HCT116 (cell line): ENCODE data around the gene B4GALNT4. TPM values are rescaled to one million over a fixed set of nuclear protein-coding genes. Genes with fewer than 3 reads are reported as not detected.

Experiments
- ATAC-seq: fragments of 200-7000 bp; cut with Tn5 transposase; 2 replicates; pipeline ENCODE4 v1.9.1; 2020; ENCODE audit warnings: mild to moderate bottlenecking, moderate library complexity
- BruUV-seq: library from RNA; stranded (reverse); fragments of 400-500 nt; replicated peaks from 2 replicates; lab custom pipeline; 2021; lab: Mats Ljungman, UMichigan
- CTCF ChIA-PET: fragments of 300-600 bp; sonication (Branson Sonifier 250); formaldehyde crosslinking; loops from one replicate; lab custom pipeline; 2021; ENCODE audit warnings: antibody characterized with exemption; lab: Charles Lee
- POLR2A ChIA-PET: fragments of 300-600, 350-600 bp; sonication (Branson Sonifier 250); formaldehyde crosslinking; loops from one replicate; lab custom pipeline; 2021; ENCODE audit warnings: antibody characterized with exemption; lab: Charles Lee
- RAD21 ChIA-PET, 2 experiments: fragments of 300-600 bp; sonication (Branson Sonifier 250); formaldehyde crosslinking; loops; one replicate each; lab custom pipeline; 2023; ENCODE audit warnings: low total read pairs in 2 of 2; ENCODE audit not compliant: uncharacterized antibody in 2 of 2, unreplicated experiment in 2 of 2, low non-redundant PET in 1 of 2; lab: Charles Lee
- DNase-seq: peaks from one replicate; pipeline ENCODE4 v3.0.0-alpha.2; 2010; ENCODE audit warnings: low read depth, low spot score
- H2AFZ ChIP-seq: fragments of 200-600 bp; shearing (Covaris generic), sonication (generic); 2 replicates; pipeline ENCODE4 v1.6.1; 2017; ENCODE audit warnings: low read depth, mixed run types, mixed read lengths, antibody characterized with exemption, low read length; ENCODE audit not compliant: poor library complexity, severe bottlenecking
- H3K27ac ChIP-seq: 2 replicates; pipeline ENCODE4 v1.5.1; 2012; ENCODE audit warnings: low read depth, low read length
- H3K27me3 ChIP-seq: fragments of 200-600 bp; sonication (generic); 2 replicates; pipeline ENCODE4 v1.6.1; 2016; ENCODE audit warnings: mixed run types, low read length, mixed read lengths; ENCODE audit not compliant: insufficient read depth
- H3K36me3 ChIP-seq, 2 experiments: fragments of 200-500 bp in 1 of 2; fragments of 200-600 bp in 1 of 2; sonication (Bioruptor generic) in 1 of 2; sonication (generic) in 1 of 2; 2 replicates each; pipeline versions ENCODE4 v1.5.1 to v1.6.1; 2014 to 2016; ENCODE audit warnings: low read length in 2 of 2, inconsistent platforms in 1 of 2, mixed read lengths in 1 of 2, mixed run types in 1 of 2; ENCODE audit not compliant: insufficient read depth in 2 of 2, control insufficient read depth in 1 of 2
- H3K4me1 ChIP-seq, 2 experiments: fragments of 200-600 bp in 1 of 2; sonication (generic) in 1 of 2; 2 replicates each; pipeline versions ENCODE4 v1.5.1 to v1.6.1; 2012 to 2017; ENCODE audit warnings: low read length in 2 of 2, inconsistent platforms in 1 of 2, mild to moderate bottlenecking in 1 of 2, mixed read lengths in 1 of 2, mixed run types in 1 of 2, moderate library complexity in 1 of 2; ENCODE audit not compliant: insufficient read depth in 2 of 2, control insufficient read depth in 1 of 2
- H3K4me2 ChIP-seq: fragments of 200-600 bp; sonication (generic); 2 replicates; pipeline ENCODE4 v1.6.1; 2017; ENCODE audit warnings: mixed run types, low read length, mixed read lengths
- H3K4me3 ChIP-seq, 2 experiments: fragments of 200-600 bp in 1 of 2; sonication (generic) in 1 of 2; replicated peaks in 1 of 2; 2 replicates each; pipeline ENCODE4 v1.5.1; 2011 to 2016; ENCODE audit warnings: low read length in 2 of 2, control low read depth in 1 of 2, low read depth in 1 of 2, mild to moderate bottlenecking in 1 of 2, mixed read lengths in 1 of 2, mixed run types in 1 of 2
- H3K79me2 ChIP-seq: fragments of 200-600 bp; sonication (generic); 2 replicates; pipeline ENCODE4 v1.6.1; 2017; ENCODE audit warnings: mild to moderate bottlenecking, mixed run types, low read length, moderate library complexity, mixed read lengths; ENCODE audit not compliant: insufficient read depth
- H3K9ac ChIP-seq: fragments of 200-600 bp; sonication (generic); 2 replicates; pipeline ENCODE4 v1.6.1; 2016; ENCODE audit warnings: low read length, mixed read lengths
- H3K9me2 ChIP-seq: fragments of 200-600 bp; sonication (generic), shearing (Covaris generic); 2 replicates; pipeline ENCODE4 v1.6.1; 2017; ENCODE audit warnings: mixed run types, mild to moderate bottlenecking, moderate library complexity; ENCODE audit not compliant: insufficient read depth
- H3K9me3 ChIP-seq, 2 experiments: fragments of 200-500 bp in 1 of 2; fragments of 200-600 bp in 1 of 2; sonication (Bioruptor generic) in 1 of 2; sonication (generic) in 1 of 2; 2 replicates each; pipeline ENCODE4 v1.6.1; 2014 to 2017; ENCODE audit warnings: low read length in 2 of 2, mixed read lengths in 2 of 2, inconsistent platforms in 1 of 2, low read depth in 1 of 2, mild to moderate bottlenecking in 1 of 2, mixed run types in 1 of 2, moderate library complexity in 1 of 2; ENCODE audit not compliant: control insufficient read depth in 1 of 2, insufficient read depth in 1 of 2
- H4K20me1 ChIP-seq: fragments of 200-600 bp; sonication (generic), shearing (Covaris generic); 2 replicates; pipeline ENCODE4 v1.6.1; 2017; ENCODE audit warnings: mixed run types, mild to moderate bottlenecking, moderate library complexity; ENCODE audit not compliant: insufficient read depth
- ATF3 ChIP-seq: IDR thresholded peaks from 2 replicates; pipeline ENCODE4 v1.6.1; 2012
- ELF1 ChIP-seq: IDR thresholded peaks from 2 replicates; pipeline ENCODE4 v1.6.1; 2012; ENCODE audit warnings: low read depth, borderline replicate concordance
- EZH2phosphoT487 ChIP-seq: fragments of 200-600 bp; IDR thresholded peaks from 2 replicates; pipeline ENCODE4 v1.6.1; 2018; ENCODE audit warnings: antibody characterized with exemption, borderline replicate concordance
- REST ChIP-seq: IDR thresholded peaks from 2 replicates; pipeline ENCODE4 v1.6.1; 2012; ENCODE audit warnings: low read depth
- SP1 ChIP-seq: IDR thresholded peaks from 2 replicates; pipeline ENCODE4 v1.6.1; 2012; ENCODE audit warnings: low read depth
- SRF ChIP-seq: IDR thresholded peaks from 2 replicates; pipeline ENCODE4 v1.6.1; 2012; ENCODE audit warnings: low read depth
- ZFX ChIP-seq: fragments of 450-650 bp; IDR thresholded peaks from 2 replicates; pipeline ENCODE4 v1.6.1; 2017
- intact Hi-C: fragments of 100-400 bp; cut with micrococcal nuclease; formaldehyde crosslinking; loops from 2 replicates; pipeline ENCODE4 v1.10.0; 2022
- total RNA-seq: library from RNA; stranded (reverse); gene quantifications from one replicate; pipeline ENCODE4 v1.2.1, GENCODE V29; 2021; ENCODE audit not compliant: unreplicated experiment

B4GALNT4 gene
- total RNA-seq, 1 experiment from 2014 or later = 54.3 TPM

DNA sequence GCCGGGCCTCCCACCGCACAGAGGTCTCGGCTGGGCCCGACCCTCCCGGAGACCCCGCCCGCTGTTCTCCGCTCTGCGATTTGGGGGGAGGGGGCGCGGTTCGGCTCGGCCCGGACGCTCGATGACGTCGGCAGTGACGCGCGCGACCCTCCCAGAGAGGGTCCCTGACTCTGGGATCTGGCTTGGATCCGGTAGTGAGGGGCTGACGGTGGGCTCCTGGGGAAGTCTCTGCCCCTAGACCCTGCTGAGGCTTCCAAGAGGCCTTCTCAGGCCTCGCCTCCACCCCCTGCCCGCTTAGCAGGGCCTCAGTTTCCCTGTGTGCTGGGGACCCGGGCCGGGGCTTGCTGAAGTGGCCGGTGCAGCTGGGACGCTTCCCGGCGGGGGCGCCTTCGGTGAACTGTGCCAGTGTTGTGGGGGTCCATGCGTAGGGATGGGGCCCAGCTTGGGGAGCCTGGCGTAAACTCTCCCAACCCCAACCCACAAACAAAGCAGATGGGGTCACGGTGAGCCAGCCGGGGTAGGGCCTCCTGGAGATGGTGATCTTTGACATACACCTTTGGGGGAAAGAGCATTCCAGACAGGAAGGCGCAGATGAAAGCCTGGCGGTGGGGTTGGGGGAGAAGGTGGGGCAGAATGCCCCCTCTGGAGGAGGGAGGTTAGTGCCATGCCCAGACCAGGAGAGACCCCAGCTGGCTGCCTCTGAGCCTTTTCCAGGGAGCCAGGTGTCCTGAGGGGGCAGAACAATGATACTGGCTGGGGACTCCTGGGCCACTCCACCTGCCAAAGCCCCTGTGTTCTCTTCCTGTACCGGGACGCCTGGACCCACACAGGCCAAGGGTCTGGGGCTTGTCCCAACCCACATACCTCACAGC, 1.0 kb downstream of the B4GALNT4 start:
- DNase-seq = no peak
- Histone ChIP-seq H3K36me3 (peaks cover 0 to 14% of the 10 kb centered on the region in 2 experiments; a peak in 1 of 4 replicates), H3K79me2 (peaks cover 16% of the 10 kb centered on the region; the same call in 1 of the 2 replicates), H3K9me3 (no peaks in the 10 kb centered on the region), H3K9me2 (no peaks in the 10 kb centered on the region), H3K9ac (peak overlapping the region; percentile 64), H3K27me3 (no peaks in the 10 kb centered on the region), H2AFZ (no peak overlapping the region), H4K20me1 (no peaks in the 10 kb centered on the region), H3K4me3 (peak overlapping the region; percentile 52 to 64), H3K4me1 (peaks cover 0 to 12% of the 10 kb centered on the region in 2 experiments; a peak in 2 of 4 replicates), H3K4me2 (peak overlapping the region; percentile 78), H3K27ac (peak overlapping the region; percentile 56; the same call in 1 of the 2 replicates)
- ATAC-seq = no peak
- TSS peak; percentile 65 for BruUV-seq
- ChIA-PET CTCF (no interaction called here), POLR2A (no interaction called here), RAD21 (interaction anchor here in 1 of 2 experiments (0.8 kb wide), 1 partner anchor 8 kb away, joined by 3 read pairs; no protein-coding TSS in a partner anchor)
- intact Hi-C loops = no loop called here
- TF ChIP-seq ELF1 (no peak), REST (no peak), EZH2phosphoT487 (no peak), SP1 (no peak), ATF3 (no peak), ZFX (0 out of 2 replicates have a peak, but pooled peaks have one; percentile 9), SRF (no peak)
